ENCODE data around the gene ITGB5. TPM values are rescaled to one million over a fixed set of nuclear protein-coding genes. Genes with fewer than 3 reads are reported as not detected.
A peak's percentile ranks its signal among the peaks of the same experiment; 100 is the strongest.

The ITGB5 gene
- total and polyA plus RNA-seq, 2 donors (not counting 1 experiment from before 2014, with no cell fraction given): 99.7 to 196 TPM

- Histone ChIP-seq H3K36me3 (ENCODE audit: control insufficient read depth, insufficient read depth, low read length) (no peaks in the 10 kb centered on the region), H3K4me3 (replicated peaks in 1 of 4; ENCODE audit: control extremely low read depth in 1 of 4, insufficient read depth in 1 of 4, low read depth in 3 of 4, low read length in 4 of 4) (no peak overlapping the region), H3K4me2 (ENCODE audit: extremely low read depth, insufficient read depth, low read length) (no peak overlapping the region), H3K27ac (ENCODE audit: insufficient read depth, low read length) (peak overlapping the region; percentile 76), H4K20me1 (ENCODE audit: control insufficient read depth, extremely low read depth, insufficient read depth, low read length) (no peaks in the 10 kb centered on the region), H3K79me2 (ENCODE audit: control insufficient read depth, insufficient read depth, low read length) (no peaks in the 10 kb centered on the region), H3K4me1 (ENCODE audit: control insufficient read depth, extremely low read depth, insufficient read depth, low read length) (peaks cover 26% of the 10 kb centered on the region), H3K9ac (ENCODE audit: insufficient read depth, low read length) (no peak overlapping the region), H2AFZ (ENCODE audit: low read length) (no peak overlapping the region), H3K9me3 (ENCODE audit: control insufficient read depth, insufficient read depth, low read depth, low read length) (no peaks in the 10 kb centered on the region), H3K27me3 (ENCODE audit: control insufficient read depth, insufficient read depth, low read length) (no peaks in the 10 kb centered on the region)
- TF ChIP-seq EZH2 (IDR thresholded peaks at IDR 0.05; ENCODE audit: low read length, missing control alignments) (no peak), CTCF (conservative IDR thresholded peaks at IDR 0.05 in 1 of 2, IDR thresholded peaks at IDR 0.05 in 1 of 2; ENCODE audit: low read depth in 1 of 2, low read length in 2 of 2) (no peak)
- no peak for DNase-seq (ENCODE audit: low read depth in 2 of 2)
These were observed 107.4 kb downstream of the ITGB5 start for GRCh38 chr3:124779751-124780191.

GRCh38 chr3:124779116-124779515, 108.0 kb downstream of the ITGB5 start:
- TF ChIP-seq EZH2 (IDR thresholded peaks at IDR 0.05; ENCODE audit: low read length, missing control alignments): no peak
- no peak for TF ChIP-seq CTCF (conservative IDR thresholded peaks at IDR 0.05 in 1 of 2, IDR thresholded peaks at IDR 0.05 in 1 of 2; ENCODE audit: low read depth in 1 of 2, low read length in 2 of 2)
- no peaks in the 10 kb centered on the region for H3K36me3 ChIP-seq (ENCODE audit: control insufficient read depth, insufficient read depth, low read length)
- H3K4me1 ChIP-seq (ENCODE audit: control insufficient read depth, extremely low read depth, insufficient read depth, low read length): peaks cover 32% of the 10 kb centered on the region
- H3K79me2 ChIP-seq (ENCODE audit: control insufficient read depth, insufficient read depth, low read length): no peaks in the 10 kb centered on the region
- no peaks in the 10 kb centered on the region for H3K9me3 ChIP-seq (ENCODE audit: control insufficient read depth, insufficient read depth, low read depth, low read length)
- H3K27ac ChIP-seq (ENCODE audit: insufficient read depth, low read length): no peak overlapping the region
- H4K20me1 ChIP-seq (ENCODE audit: control insufficient read depth, extremely low read depth, insufficient read depth, low read length): no peaks in the 10 kb centered on the region
- no peak overlapping the region for H3K4me2 ChIP-seq (ENCODE audit: extremely low read depth, insufficient read depth, low read length)
- no peak overlapping the region for H3K9ac ChIP-seq (ENCODE audit: insufficient read depth, low read length)
- H3K4me3 ChIP-seq (replicated peaks in 1 of 4; ENCODE audit: control extremely low read depth in 1 of 4, insufficient read depth in 1 of 4, low read depth in 3 of 4, low read length in 4 of 4): no peak overlapping the region
- no peaks in the 10 kb centered on the region for H3K27me3 ChIP-seq (ENCODE audit: control insufficient read depth, insufficient read depth, low read length)
- no peak overlapping the region for H2AFZ ChIP-seq (ENCODE audit: low read length)
- no peak for DNase-seq (ENCODE audit: low read depth in 2 of 2)

- no peaks in the 10 kb centered on the region for H4K20me1 ChIP-seq (ENCODE audit: control insufficient read depth, extremely low read depth, insufficient read depth, low read length)
- no peaks in the 10 kb centered on the region for H3K9me3 ChIP-seq (ENCODE audit: control insufficient read depth, insufficient read depth, low read depth, low read length)
- no peak overlapping the region for H3K27ac ChIP-seq (ENCODE audit: insufficient read depth, low read length)
- H3K36me3 ChIP-seq (ENCODE audit: control insufficient read depth, insufficient read depth, low read length): no peaks in the 10 kb centered on the region
- H3K4me1 ChIP-seq (ENCODE audit: control insufficient read depth, extremely low read depth, insufficient read depth, low read length): peaks cover 39% of the 10 kb centered on the region
- TF ChIP-seq CTCF (conservative IDR thresholded peaks at IDR 0.05 in 1 of 2, IDR thresholded peaks at IDR 0.05 in 1 of 2; ENCODE audit: low read depth in 1 of 2, low read length in 2 of 2) (no peak), EZH2 (IDR thresholded peaks at IDR 0.05; ENCODE audit: low read length, missing control alignments) (no peak)
- H3K9ac ChIP-seq (ENCODE audit: insufficient read depth, low read length): no peak overlapping the region
- no peaks in the 10 kb centered on the region for H3K27me3 ChIP-seq (ENCODE audit: control insufficient read depth, insufficient read depth, low read length)
- no peak overlapping the region for H3K4me2 ChIP-seq (ENCODE audit: extremely low read depth, insufficient read depth, low read length)
- DNase-seq (ENCODE audit: low read depth in 2 of 2): no peak
- H2AFZ ChIP-seq (ENCODE audit: low read length): no peak overlapping the region
- H3K79me2 ChIP-seq (ENCODE audit: control insufficient read depth, insufficient read depth, low read length): no peaks in the 10 kb centered on the region
- no peak overlapping the region for H3K4me3 ChIP-seq (replicated peaks in 1 of 4; ENCODE audit: control extremely low read depth in 1 of 4, insufficient read depth in 1 of 4, low read depth in 3 of 4, low read length in 4 of 4)
These were observed 109.2 kb downstream of the ITGB5 start for GRCh38 chr3:124777762-124778470.

Measured in fibroblast of lung (primary cell).